HepG2 (cell line): ENCODE measurements around the gene FAM89B. TPM values are rescaled to one million over a fixed set of nuclear protein-coding genes. Genes with fewer than 3 reads are reported as not detected.

Experiments used
- ATF1 ChIP-seq: IDR thresholded peaks from 2 replicates; pipeline ENCODE4 v1.6.1; 2016; ENCODE audit warnings: mild to moderate bottlenecking, control low read depth
- DR1 ChIP-seq: sonication (generic); formaldehyde crosslinking; IDR thresholded peaks from 2 replicates; pipeline ENCODE4 v1.8.0; 2021; ENCODE audit warnings: mild to moderate bottlenecking, missing genetic modification reagents, inconsistent platforms
- FOXA1 ChIP-seq, 2 experiments: fragments of 450-650 bp in 1 of 2; sonication (generic) in 1 of 2; formaldehyde crosslinking in 1 of 2; IDR thresholded peaks; 2 replicates each; pipeline versions ENCODE4 v1.4.0 to v1.6.1; 2016 to 2020; ENCODE audit warnings: missing genetic modification reagents in 1 of 2
- FOXJ3 ChIP-seq: sonication (generic); formaldehyde crosslinking; IDR thresholded peaks from 2 replicates; pipeline ENCODE4 v1.4.0; 2020; ENCODE audit warnings: missing genetic modification reagents, mild to moderate bottlenecking, borderline replicate concordance
- GZF1 ChIP-seq: sonication (generic); formaldehyde crosslinking; IDR thresholded peaks from 2 replicates; pipeline ENCODE4 v1.5.1; 2020; ENCODE audit warnings: mild to moderate bottlenecking, missing genetic modification reagents
- HOXA5 ChIP-seq: sonication (generic); formaldehyde crosslinking; IDR thresholded peaks from 2 replicates; pipeline ENCODE4 v1.4.0; 2020; ENCODE audit warnings: missing genetic modification reagents
- KLF16 ChIP-seq, 2 experiments: sonication (generic) in 1 of 2; formaldehyde crosslinking in 1 of 2; IDR thresholded peaks; 2 replicates each; pipeline versions ENCODE4 v1.6.1 to v1.8.0; 2016 to 2023; ENCODE audit warnings: missing genetic modification reagents in 2 of 2, missing compliant biosample characterization in 1 of 2
- NR2F6 ChIP-seq, 2 experiments: IDR thresholded peaks; 2 replicates each; pipeline ENCODE4 v1.6.1; 2016; ENCODE audit warnings: antibody characterized with exemption in 1 of 2, mild to moderate bottlenecking in 1 of 2
- PCBP2 ChIP-seq: fragments of 200-400 bp; formaldehyde crosslinking; optimal IDR thresholded peaks from 2 replicates; pipeline ENCODE3; 2018; ENCODE audit warnings: low read length, low read depth; ENCODE audit not compliant: poor library complexity, severe bottlenecking
- REPIN1 ChIP-seq: sonication (generic); formaldehyde crosslinking; IDR thresholded peaks from 2 replicates; pipeline ENCODE4 v1.8.0; 2022; ENCODE audit warnings: missing genetic modification reagents, low read depth, mild to moderate bottlenecking, borderline replicate concordance
- SRSF1 ChIP-seq: fragments of 200-400 bp; formaldehyde crosslinking; optimal IDR thresholded peaks from 2 replicates; pipeline ENCODE3; 2017; ENCODE audit warnings: mild to moderate bottlenecking, low read depth, low read length, moderate library complexity
- TBX2 ChIP-seq: sonication (generic); formaldehyde crosslinking; IDR thresholded peaks from 2 replicates; pipeline ENCODE4 v1.5.0; 2020; ENCODE audit warnings: missing genetic modification reagents, mild to moderate bottlenecking, borderline replicate concordance
- TGIF2 ChIP-seq: IDR thresholded peaks from 2 replicates; pipeline ENCODE4 v1.6.1; 2016; ENCODE audit warnings: control low read depth, missing compliant biosample characterization
- YY1 ChIP-seq: IDR thresholded peaks from 2 replicates; pipeline ENCODE4 v1.6.1; 2011; ENCODE audit warnings: low read length, low read depth, moderate library complexity, mild to moderate bottlenecking; ENCODE audit not compliant: insufficient read depth, insufficient replicate concordance
- ZFP62 ChIP-seq: sonication (generic); formaldehyde crosslinking; IDR thresholded peaks from 2 replicates; pipeline ENCODE4 v1.4.0; 2020; ENCODE audit warnings: missing genetic modification reagents
- ZNF24 ChIP-seq: fragments of 450-650 bp; IDR thresholded peaks from 2 replicates; pipeline ENCODE4 v1.6.1; 2017; ENCODE audit warnings: antibody characterized with exemption, mild to moderate bottlenecking
- ZNF766 ChIP-seq: sonication (generic); formaldehyde crosslinking; IDR thresholded peaks from 2 replicates; pipeline ENCODE4 v1.5.0; 2020; ENCODE audit warnings: missing genetic modification reagents, borderline replicate concordance
- polyA plus RNA-seq, 8 experiments: library from polyadenylated mRNA; depleted of rRNA in 3 of 8; stranded (reverse) in 7 of 8; unstranded in 1 of 8; fragments of >200 nt; fragmentation: Illumina TruSeq in 4 of 8; extraction: Trizol in 4 of 8; gene quantifications; 2 replicates each; pipeline versions ENCODE4 v1.2.1 to v1.2.3, GENCODE V29; 2011 to 2016; ENCODE audit warnings: low read depth in 4 of 8, missing spikeins in 1 of 8, mixed read lengths in 1 of 8; ENCODE audit not compliant: insufficient read depth in 1 of 8
- total RNA-seq, 5 experiments: library from RNA; depleted of rRNA; stranded (reverse); fragments of >200 nt; fragmentation: Illumina TruSeq; extraction: Trizol; gene quantifications; 2 replicates each; pipeline ENCODE4 v1.2.3, GENCODE V29; 2016; ENCODE audit warnings: low read depth in 1 of 5
- TF ChIP-seq, protein P1 (sequence below): sonication (generic); formaldehyde crosslinking; IDR thresholded peaks from 2 replicates; pipeline ENCODE4 v1.8.0; 2022; ENCODE audit warnings: low read depth, missing genetic modification reagents
- TF ChIP-seq, protein P2 (sequence below): sonication (generic); formaldehyde crosslinking; IDR thresholded peaks from 2 replicates; pipeline ENCODE4 v1.4.0; 2020; ENCODE audit warnings: mild to moderate bottlenecking, low read depth, missing genetic modification reagents
- TF ChIP-seq, protein P3 (sequence below), 2 experiments: fragments of 450-650 bp in 1 of 2; sonication (generic) in 1 of 2; formaldehyde crosslinking; IDR thresholded peaks; 2 replicates each; pipeline versions ENCODE4 v1.5.0 to v1.8.0; 2020 to 2022; ENCODE audit warnings: mild to moderate bottlenecking in 1 of 2, missing genetic modification reagents in 1 of 2
- TF ChIP-seq, protein P4 (sequence below): sonication (generic); formaldehyde crosslinking; IDR thresholded peaks from 2 replicates; pipeline ENCODE4 v1.9.0; 2021; ENCODE audit warnings: mild to moderate bottlenecking, missing genetic modification reagents

Gene FAM89B
- total and polyA plus RNA-seq, 2 of the 13 experiments (the other 11 are each of a cell fraction or from before 2014, with no cell fraction given): 5.7 to 8.0 TPM

DNA sequence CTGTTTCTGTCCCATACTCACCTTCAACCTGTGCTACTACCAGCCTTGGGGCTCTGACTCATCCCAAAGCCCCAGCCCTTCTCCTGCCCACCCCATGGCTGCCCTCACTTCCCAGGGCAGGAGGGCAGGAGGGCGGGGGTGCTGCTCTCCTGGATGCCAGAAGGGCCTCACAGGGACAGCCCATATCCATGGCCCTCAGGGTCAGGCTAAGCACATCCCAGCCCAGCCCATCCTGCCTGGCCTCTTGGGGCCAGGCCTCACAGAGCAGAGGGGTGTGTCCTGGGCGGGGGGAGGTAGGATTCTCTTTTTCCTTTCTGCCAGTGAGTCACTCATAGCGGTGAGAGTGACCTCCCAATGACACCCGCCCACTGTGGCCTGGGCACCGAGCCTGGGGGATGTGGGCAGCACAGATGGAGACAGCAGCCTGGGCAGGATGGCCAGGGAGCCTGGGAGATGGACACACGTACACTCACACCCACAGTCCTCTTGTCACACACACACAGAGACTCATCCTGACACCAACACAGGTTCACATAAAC, 16.6 kb upstream of the FAM89B start (continued):
- TF ChIP-seq, protein P1, sequence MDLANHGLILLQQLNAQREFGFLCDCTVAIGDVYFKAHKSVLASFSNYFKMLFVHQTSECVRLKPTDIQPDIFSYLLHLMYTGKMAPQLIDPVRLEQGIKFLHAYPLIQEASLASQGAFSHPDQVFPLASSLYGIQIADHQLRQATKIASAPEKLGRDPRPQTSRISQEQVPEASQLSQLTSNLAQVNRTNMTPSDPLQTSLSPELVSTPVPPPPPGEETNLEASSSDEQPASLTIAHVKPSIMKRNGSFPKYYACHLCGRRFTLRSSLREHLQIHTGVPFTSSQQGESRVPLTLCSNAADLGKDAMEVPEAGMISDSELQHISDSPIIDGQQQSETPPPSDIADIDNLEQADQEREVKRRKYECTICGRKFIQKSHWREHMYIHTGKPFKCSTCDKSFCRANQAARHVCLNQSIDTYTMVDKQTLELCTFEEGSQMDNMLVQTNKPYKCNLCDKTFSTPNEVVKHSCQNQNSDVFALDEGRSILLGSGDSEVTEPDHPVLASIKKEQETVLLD: no peak
- TF ChIP-seq FOXJ3 (CRISPR knock-in tag) (no peak), ATF1 (CRISPR knock-in tag) (no peak), ZFP62 (CRISPR knock-in tag) (no peak), ZNF24 (no peak), YY1 (no peak), PCBP2 (no peak), HOXA5 (no peak), FOXA1 (IDR thresholded peaks at IDR 0.05) (no peak), FOXA1 (CRISPR knock-in tag; IDR thresholded peaks at IDR 0.05) (no peak), SRSF1 (no peak), GZF1 (no peak), DR1 (CRISPR knock-in tag) (no peak), NR2F6 (IDR thresholded peaks at IDR 0.05) (peak; percentile 64), NR2F6 (CRISPR knock-in tag; IDR thresholded peaks at IDR 0.05) (peak; percentile 84), TBX2 (CRISPR knock-in tag) (peak; percentile 34; the same call in 1 of the 2 replicates), TGIF2 (no peak), ZNF766 (CRISPR knock-in tag) (no peak), REPIN1 (CRISPR knock-in tag) (no peak), KLF16 (CRISPR knock-in tag; IDR thresholded peaks at IDR 0.05) (peak in 1 of 2 experiments; percentile 58; a peak in 1 of 4 replicates)
- TF ChIP-seq, protein P2, sequence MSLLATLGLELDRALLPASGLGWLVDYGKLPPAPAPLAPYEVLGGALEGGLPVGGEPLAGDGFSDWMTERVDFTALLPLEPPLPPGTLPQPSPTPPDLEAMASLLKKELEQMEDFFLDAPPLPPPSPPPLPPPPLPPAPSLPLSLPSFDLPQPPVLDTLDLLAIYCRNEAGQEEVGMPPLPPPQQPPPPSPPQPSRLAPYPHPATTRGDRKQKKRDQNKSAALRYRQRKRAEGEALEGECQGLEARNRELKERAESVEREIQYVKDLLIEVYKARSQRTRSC: no peak
- TF ChIP-seq, protein P3, sequence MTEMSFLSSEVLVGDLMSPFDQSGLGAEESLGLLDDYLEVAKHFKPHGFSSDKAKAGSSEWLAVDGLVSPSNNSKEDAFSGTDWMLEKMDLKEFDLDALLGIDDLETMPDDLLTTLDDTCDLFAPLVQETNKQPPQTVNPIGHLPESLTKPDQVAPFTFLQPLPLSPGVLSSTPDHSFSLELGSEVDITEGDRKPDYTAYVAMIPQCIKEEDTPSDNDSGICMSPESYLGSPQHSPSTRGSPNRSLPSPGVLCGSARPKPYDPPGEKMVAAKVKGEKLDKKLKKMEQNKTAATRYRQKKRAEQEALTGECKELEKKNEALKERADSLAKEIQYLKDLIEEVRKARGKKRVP (CRISPR knock-in tag; IDR thresholded peaks at IDR 0.05): no peak
- TF ChIP-seq, protein P4, sequence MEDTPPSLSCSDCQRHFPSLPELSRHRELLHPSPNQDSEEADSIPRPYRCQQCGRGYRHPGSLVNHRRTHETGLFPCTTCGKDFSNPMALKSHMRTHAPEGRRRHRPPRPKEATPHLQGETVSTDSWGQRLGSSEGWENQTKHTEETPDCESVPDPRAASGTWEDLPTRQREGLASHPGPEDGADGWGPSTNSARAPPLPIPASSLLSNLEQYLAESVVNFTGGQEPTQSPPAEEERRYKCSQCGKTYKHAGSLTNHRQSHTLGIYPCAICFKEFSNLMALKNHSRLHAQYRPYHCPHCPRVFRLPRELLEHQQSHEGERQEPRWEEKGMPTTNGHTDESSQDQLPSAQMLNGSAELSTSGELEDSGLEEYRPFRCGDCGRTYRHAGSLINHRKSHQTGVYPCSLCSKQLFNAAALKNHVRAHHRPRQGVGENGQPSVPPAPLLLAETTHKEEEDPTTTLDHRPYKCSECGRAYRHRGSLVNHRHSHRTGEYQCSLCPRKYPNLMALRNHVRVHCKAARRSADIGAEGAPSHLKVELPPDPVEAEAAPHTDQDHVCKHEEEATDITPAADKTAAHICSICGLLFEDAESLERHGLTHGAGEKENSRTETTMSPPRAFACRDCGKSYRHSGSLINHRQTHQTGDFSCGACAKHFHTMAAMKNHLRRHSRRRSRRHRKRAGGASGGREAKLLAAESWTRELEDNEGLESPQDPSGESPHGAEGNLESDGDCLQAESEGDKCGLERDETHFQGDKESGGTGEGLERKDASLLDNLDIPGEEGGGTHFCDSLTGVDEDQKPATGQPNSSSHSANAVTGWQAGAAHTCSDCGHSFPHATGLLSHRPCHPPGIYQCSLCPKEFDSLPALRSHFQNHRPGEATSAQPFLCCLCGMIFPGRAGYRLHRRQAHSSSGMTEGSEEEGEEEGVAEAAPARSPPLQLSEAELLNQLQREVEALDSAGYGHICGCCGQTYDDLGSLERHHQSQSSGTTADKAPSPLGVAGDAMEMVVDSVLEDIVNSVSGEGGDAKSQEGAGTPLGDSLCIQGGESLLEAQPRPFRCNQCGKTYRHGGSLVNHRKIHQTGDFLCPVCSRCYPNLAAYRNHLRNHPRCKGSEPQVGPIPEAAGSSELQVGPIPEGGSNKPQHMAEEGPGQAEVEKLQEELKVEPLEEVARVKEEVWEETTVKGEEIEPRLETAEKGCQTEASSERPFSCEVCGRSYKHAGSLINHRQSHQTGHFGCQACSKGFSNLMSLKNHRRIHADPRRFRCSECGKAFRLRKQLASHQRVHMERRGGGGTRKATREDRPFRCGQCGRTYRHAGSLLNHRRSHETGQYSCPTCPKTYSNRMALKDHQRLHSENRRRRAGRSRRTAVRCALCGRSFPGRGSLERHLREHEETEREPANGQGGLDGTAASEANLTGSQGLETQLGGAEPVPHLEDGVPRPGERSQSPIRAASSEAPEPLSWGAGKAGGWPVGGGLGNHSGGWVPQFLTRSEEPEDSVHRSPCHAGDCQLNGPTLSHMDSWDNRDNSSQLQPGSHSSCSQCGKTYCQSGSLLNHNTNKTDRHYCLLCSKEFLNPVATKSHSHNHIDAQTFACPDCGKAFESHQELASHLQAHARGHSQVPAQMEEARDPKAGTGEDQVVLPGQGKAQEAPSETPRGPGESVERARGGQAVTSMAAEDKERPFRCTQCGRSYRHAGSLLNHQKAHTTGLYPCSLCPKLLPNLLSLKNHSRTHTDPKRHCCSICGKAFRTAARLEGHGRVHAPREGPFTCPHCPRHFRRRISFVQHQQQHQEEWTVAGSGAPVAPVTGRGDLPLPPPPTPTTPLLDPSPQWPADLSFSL: no peak
